NT2/D1 (cell line): ENCODE data around the gene NT5DC3.

ENCODE experiments used
- DNase-seq: peaks from one replicate; pipeline ENCODE4 v3.0.0-alpha.2; 2011; ENCODE audit warnings: low read depth, low spot score
- H3K27me3 ChIP-seq: 2 replicates; pipeline ENCODE4 v1.6.0; 2011; ENCODE audit warnings: mild to moderate bottlenecking; ENCODE audit not compliant: insufficient read length, insufficient read depth
- H3K36me3 ChIP-seq: 2 replicates; pipeline ENCODE4 v1.6.1; 2011; ENCODE audit warnings: mild to moderate bottlenecking, low read length, mixed read lengths; ENCODE audit not compliant: insufficient read depth, insufficient read length
- H3K4me1 ChIP-seq: 2 replicates; pipeline ENCODE4 v1.5.1; 2011; ENCODE audit not compliant: insufficient read depth, insufficient read length
- H3K4me3 ChIP-seq: 2 replicates; pipeline ENCODE4 v1.5.1; 2011; ENCODE audit warnings: low read depth; ENCODE audit not compliant: insufficient read length
- H3K9ac ChIP-seq: 2 replicates; pipeline ENCODE4 v1.6.0; 2011; ENCODE audit warnings: low read depth; ENCODE audit not compliant: insufficient read length
- H3K9me3 ChIP-seq: 2 replicates; pipeline ENCODE4 v1.5.1; 2011; ENCODE audit warnings: mild to moderate bottlenecking, low read length; ENCODE audit not compliant: insufficient read depth
- SUZ12 ChIP-seq: IDR thresholded peaks from 2 replicates; pipeline ENCODE4 v1.6.1; 2011; ENCODE audit not compliant: insufficient read length, insufficient read depth; ENCODE audit errors: extremely low read depth
- YY1 ChIP-seq: IDR thresholded peaks from 2 replicates; pipeline ENCODE4 v1.6.1; 2011; ENCODE audit not compliant: insufficient read length, insufficient read depth
- ZNF274 ChIP-seq: IDR thresholded peaks from 2 replicates; pipeline ENCODE4 v1.6.1; 2011; ENCODE audit warnings: mild to moderate bottlenecking, low read depth, low read length

The NT5DC3 gene

DNA sequence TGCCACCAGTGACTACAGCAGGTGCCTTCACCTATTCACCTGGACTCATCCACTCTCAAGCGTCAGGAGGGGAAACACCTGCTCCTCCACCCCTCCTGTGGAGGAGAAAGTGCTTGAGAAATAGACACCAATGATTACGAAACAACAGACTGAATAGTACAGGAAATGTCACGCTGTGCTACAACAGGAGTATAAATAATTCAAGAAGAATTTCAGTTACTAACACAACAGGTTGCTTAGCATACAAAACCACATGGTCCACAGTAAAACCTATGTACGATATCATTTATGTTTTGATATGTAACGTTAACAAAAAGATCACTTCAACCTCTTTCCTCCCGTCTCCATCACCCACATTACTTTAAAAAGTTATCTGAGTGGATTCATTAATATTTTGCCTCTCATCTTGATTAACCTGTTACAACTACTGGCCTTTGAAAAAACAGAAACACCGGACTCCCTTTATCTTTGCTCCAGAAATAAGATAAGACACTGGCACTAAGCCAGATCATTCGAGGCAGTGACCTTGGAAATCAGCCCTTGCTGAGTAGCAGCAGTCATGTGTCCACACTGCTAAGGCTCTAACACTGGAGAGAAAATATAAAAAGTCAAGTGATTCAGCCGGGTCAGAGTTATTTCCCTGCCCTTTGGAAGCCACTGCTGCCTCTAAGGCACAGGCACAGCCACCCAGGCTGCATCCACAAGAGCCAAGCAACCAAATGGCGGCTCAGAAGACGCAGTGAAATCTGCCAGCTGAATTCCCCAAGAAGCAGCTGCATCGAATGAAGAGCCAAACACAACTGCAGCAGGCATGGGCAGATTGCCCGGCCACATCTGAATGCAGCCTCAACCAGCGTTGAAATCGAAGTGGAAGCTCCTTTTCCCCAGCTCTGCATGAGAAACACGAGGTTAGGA, 40.9 kb downstream of the NT5DC3 start:
- H3K9me3 ChIP-seq, result no peaks in the 10 kb centered on the region
- no peaks in the 10 kb centered on the region for H3K4me1 ChIP-seq
- H3K27me3 ChIP-seq, result no peaks in the 10 kb centered on the region
- peaks cover 37% of the 10 kb centered on the region for H3K36me3 ChIP-seq
- TF ChIP-seq ZNF274, result no peak
- TF ChIP-seq YY1, result no peak
- no peak for TF ChIP-seq SUZ12
- no peak for DNase-seq
- H3K9ac ChIP-seq, result no peak overlapping the region
- H3K4me3 ChIP-seq, result no peak overlapping the region

DNA sequence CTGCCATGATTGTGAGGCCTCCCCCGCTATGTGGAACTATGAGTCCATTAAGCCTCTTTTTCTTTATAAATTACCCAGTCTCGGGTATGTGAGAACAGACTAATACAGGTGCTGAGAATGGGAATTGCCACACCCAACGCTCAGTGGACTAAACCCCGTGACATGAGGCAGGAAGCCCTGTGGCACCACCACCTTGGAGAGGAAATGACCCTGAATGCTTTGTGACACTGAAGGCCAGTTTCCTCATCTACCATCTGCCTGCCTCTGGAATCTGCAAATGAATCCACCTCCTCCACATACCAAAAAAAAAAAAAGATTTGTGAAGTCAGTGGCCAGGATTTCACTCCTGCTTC, 41.6 kb downstream of the NT5DC3 start:
- H3K9me3 ChIP-seq, result no peaks in the 10 kb centered on the region
- no peak for TF ChIP-seq ZNF274
- no peak for TF ChIP-seq SUZ12
- H3K4me3 ChIP-seq, result no peak overlapping the region
- H3K36me3 ChIP-seq, result peaks cover 43% of the 10 kb centered on the region
- H3K9ac ChIP-seq, result no peak overlapping the region
- DNase-seq, result no peak
- H3K4me1 ChIP-seq, result no peaks in the 10 kb centered on the region
- no peaks in the 10 kb centered on the region for H3K27me3 ChIP-seq

DNA sequence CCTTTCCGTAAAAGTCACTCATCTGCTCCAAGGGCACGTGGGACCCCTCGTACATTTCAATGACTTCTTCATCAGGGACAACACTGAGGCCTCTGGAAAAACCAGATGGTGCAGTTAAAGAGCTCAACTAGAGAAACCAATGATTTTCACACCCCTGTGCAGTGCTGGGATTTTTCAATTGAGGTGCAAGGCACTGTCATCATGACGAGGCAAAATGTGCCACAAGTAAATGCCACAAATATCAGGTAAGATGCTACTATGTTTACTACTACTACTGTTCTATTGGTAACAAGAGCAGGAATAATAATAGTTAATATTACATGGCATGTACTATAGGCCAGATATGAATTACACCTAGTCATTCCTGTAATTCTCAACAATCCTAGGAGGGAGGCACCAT, 42.4 kb downstream of the NT5DC3 start:
- peaks cover 49% of the 10 kb centered on the region for H3K36me3 ChIP-seq
- no peak overlapping the region for H3K4me3 ChIP-seq
- no peak for DNase-seq
- no peak overlapping the region for H3K9ac ChIP-seq
- no peaks in the 10 kb centered on the region for H3K9me3 ChIP-seq
- no peaks in the 10 kb centered on the region for H3K4me1 ChIP-seq
- H3K27me3 ChIP-seq, result no peaks in the 10 kb centered on the region
- TF ChIP-seq YY1 (no peak), SUZ12 (no peak), ZNF274 (no peak)

DNA sequence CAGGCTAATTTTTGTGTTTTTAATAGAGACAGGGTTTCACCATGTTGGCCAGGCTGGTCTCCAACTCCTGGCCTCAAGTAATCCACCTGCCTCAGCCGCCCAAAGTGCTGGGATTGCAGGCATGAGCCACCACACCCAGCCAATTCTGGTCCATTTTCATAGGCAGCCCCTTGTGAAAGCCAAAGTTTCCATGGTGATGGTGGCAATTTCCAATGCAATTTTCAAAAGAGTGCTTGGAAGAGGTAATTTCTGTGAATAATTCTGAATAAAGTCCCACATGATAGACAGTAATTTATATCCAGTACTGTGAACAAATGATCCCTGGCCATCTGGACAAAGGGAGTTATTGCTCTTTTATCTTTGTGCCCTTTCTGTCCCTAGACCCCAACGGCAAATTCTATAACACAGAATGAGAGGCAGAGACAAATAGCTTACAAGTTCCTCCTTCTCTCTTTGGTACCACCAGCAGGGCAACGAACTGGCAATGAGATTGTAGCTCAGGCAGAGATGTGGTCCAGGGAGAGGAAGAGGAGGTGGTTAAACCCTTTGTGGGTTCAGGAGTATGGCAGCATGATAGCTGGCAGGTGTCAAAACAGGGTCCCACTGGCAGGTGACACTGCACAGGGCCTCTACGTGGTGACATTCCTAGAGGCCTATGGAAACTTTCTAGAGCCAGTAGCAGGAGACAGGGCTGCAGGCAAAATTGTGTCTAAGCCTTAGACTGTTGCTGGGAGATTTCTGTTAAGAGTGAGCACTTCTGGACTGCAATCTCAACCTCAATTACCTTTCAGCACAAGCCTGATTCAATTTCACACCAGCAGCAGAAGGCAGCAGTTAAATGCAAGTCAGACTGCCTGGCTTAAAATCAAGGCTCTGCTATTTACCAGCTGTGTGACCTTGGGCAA, 46.5 kb downstream of the NT5DC3 start:
- Histone ChIP-seq H3K4me1 (peaks cover 3% of the 10 kb centered on the region), H3K27me3 (no peaks in the 10 kb centered on the region), H3K9me3 (no peaks in the 10 kb centered on the region), H3K36me3 (peaks cover 61% of the 10 kb centered on the region), H3K4me3 (no peak overlapping the region), H3K9ac (no peak overlapping the region)
- TF ChIP-seq YY1, result no peak
- TF ChIP-seq SUZ12, result no peak
- TF ChIP-seq ZNF274, result no peak
- no peak for DNase-seq

DNA sequence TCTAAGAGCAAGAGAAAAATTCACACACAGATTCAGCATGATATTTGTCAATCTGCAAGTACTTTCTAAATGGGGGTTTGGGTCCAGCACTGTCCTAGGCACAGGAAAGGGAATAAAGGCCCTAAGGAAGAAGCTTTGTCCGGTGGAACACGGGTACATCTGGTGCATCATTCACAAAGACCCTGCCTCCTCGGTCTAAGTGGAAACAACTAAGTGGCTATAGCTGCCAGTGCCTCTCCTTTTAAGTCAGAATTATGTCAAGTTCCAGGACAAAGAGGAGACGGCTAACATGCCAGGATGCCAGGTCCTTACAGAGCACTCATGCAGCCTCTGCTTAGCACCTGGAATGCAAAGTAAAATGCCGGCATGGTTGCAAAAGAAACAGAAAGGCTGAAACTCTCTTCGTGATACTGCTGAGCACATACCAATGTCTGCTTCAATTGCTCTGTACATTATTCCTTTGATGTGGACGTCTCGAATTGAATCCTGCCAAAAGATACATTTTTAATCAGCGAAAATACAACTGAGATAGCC, 47.5 kb downstream of the NT5DC3 start:
- Histone ChIP-seq H3K9ac (no peak overlapping the region), H3K4me3 (no peak overlapping the region), H3K27me3 (no peaks in the 10 kb centered on the region), H3K36me3 (peaks cover 55% of the 10 kb centered on the region), H3K9me3 (no peaks in the 10 kb centered on the region), H3K4me1 (peaks cover 3% of the 10 kb centered on the region)
- TF ChIP-seq ZNF274, result no peak
- TF ChIP-seq YY1, result no peak
- no peak for TF ChIP-seq SUZ12
- no peak for DNase-seq

DNA sequence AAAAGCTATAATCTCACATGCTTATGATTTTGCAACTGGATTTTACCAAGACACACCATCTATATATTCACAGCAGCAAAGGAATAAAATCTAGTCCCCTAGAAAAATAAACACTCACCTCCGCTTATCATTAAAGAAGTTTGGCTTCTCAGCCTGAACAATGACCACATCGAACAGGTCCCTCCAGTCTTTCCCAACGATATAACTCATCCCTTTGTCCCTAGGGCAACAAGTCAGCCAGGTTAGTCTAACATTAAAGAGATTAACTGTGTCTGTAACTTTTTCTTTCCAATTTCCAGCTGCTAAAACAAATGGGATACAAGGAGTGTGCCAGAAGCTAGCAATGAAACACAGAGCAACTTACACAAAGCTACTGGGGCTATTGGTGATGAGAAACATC, 48.0 kb downstream of the NT5DC3 start:
- Histone ChIP-seq H3K27me3 (no peaks in the 10 kb centered on the region), H3K4me3 (no peak overlapping the region), H3K4me1 (peaks cover 3% of the 10 kb centered on the region), H3K9ac (no peak overlapping the region), H3K9me3 (no peaks in the 10 kb centered on the region), H3K36me3 (peaks cover 50% of the 10 kb centered on the region)
- no peak for TF ChIP-seq YY1
- TF ChIP-seq SUZ12, result no peak
- no peak for TF ChIP-seq ZNF274
- no peak for DNase-seq

DNA sequence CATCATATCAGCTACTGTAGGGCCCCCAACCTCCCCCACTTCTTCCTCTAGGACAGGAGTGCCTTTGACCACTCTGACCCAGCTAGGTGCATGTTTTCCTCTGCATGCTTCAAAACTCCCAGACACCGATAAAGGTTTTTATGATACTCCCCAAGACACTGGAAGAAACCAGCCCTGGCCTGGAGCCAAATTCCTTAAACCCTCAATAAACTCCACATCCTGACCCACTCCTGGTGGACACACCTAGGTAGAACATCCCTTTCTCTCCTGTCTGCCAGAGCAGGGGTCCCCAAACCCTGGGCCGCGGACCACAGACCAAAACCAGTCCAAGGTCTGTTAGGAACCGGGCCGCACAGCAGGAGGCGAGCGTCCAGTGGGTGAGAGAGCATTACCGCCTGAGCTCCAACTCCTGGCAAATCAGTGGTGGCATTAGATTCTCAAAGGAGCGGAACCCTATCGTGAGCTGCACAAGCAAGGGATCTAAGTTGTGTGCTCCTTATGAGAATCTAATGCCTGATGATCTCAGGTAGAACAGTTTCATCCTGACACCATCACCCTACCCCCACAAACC, 49.6 kb downstream of the NT5DC3 start:
- Histone ChIP-seq H3K4me1 (peaks cover 3% of the 10 kb centered on the region), H3K36me3 (peaks cover 44% of the 10 kb centered on the region), H3K27me3 (no peaks in the 10 kb centered on the region), H3K9ac (no peak overlapping the region), H3K9me3 (no peaks in the 10 kb centered on the region), H3K4me3 (no peak overlapping the region)
- no peak for DNase-seq
- TF ChIP-seq ZNF274, result no peak
- TF ChIP-seq SUZ12, result no peak
- TF ChIP-seq YY1, result no peak
